Measurements from ENCODE around the gene KCNMA1.

KCNMA1 gene

GRCh38 chr10:76883596-76883995, 754.0 kb downstream of the KCNMA1 start:
- no peaks in the 10 kb centered on the region for H3K4me1 Mint-ChIP-seq (ENCODE audit: low read depth)
- DNase-seq (ENCODE audit: low spot score), result no peak
- no peak overlapping the region for H3K4me3 Mint-ChIP-seq
- no peaks in the 10 kb centered on the region for H3K27me3 Mint-ChIP-seq (ENCODE audit: low read depth)
- H3K27ac Mint-ChIP-seq, result no peak overlapping the region
- no peaks in the 10 kb centered on the region for H3K9me3 Mint-ChIP-seq
- no peaks in the 10 kb centered on the region for H3K36me3 Mint-ChIP-seq (ENCODE audit: low read depth)

GRCh38 chr10:76882796-76883195, 754.8 kb downstream of the KCNMA1 start:
- Mint-ChIP-seq H3K36me3 (ENCODE audit: low read depth) (no peaks in the 10 kb centered on the region), H3K27me3 (ENCODE audit: low read depth) (no peaks in the 10 kb centered on the region), H3K27ac (no peak overlapping the region), H3K9me3 (no peaks in the 10 kb centered on the region), H3K4me3 (no peak overlapping the region), H3K4me1 (ENCODE audit: low read depth) (no peaks in the 10 kb centered on the region)
- DNase-seq (ENCODE audit: low spot score), result no peak

DNA sequence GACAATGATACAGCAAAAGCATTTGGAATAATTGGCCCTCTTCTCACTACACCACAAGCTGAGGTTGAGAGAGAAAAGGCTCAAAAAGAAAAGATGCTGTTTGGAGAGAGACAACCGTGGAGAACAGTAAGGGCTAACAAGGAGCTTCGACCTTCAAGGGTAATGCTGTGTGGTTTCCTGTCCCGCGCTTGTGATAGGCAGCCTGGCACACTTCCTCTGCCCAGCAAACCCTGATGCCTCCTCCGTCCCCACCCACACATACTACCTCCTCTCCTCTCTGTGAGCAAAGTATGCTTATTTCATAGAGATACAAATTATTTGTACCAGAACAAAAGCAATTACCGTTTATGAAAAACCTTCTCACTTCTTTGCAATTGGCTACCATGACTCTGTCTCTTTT, 755.4 kb downstream of the KCNMA1 start:
- DNase-seq (ENCODE audit: low spot score), result no peak
- no peaks in the 10 kb centered on the region for H3K9me3 Mint-ChIP-seq
- H3K27me3 Mint-ChIP-seq (ENCODE audit: low read depth), result no peaks in the 10 kb centered on the region
- no peaks in the 10 kb centered on the region for H3K36me3 Mint-ChIP-seq (ENCODE audit: low read depth)
- H3K27ac Mint-ChIP-seq, result no peak overlapping the region
- H3K4me1 Mint-ChIP-seq (ENCODE audit: low read depth), result no peaks in the 10 kb centered on the region
- no peak overlapping the region for H3K4me3 Mint-ChIP-seq

- Mint-ChIP-seq H3K4me3 (no peak overlapping the region), H3K9me3 (no peaks in the 10 kb centered on the region), H3K36me3 (ENCODE audit: low read depth) (no peaks in the 10 kb centered on the region), H3K27ac (no peak overlapping the region), H3K27me3 (ENCODE audit: low read depth) (no peaks in the 10 kb centered on the region), H3K4me1 (ENCODE audit: low read depth) (no peaks in the 10 kb centered on the region)
- no peak for DNase-seq (ENCODE audit: low spot score)
These were observed 756.0 kb downstream of the KCNMA1 start for GRCh38 chr10:76881477-76882220.

GRCh38 chr10:76880931-76881330, 756.7 kb downstream of the KCNMA1 start:
- no peak overlapping the region for H3K27ac Mint-ChIP-seq
- no peaks in the 10 kb centered on the region for H3K9me3 Mint-ChIP-seq
- no peak for DNase-seq (ENCODE audit: low spot score)
- no peaks in the 10 kb centered on the region for H3K36me3 Mint-ChIP-seq (ENCODE audit: low read depth)
- no peaks in the 10 kb centered on the region for H3K27me3 Mint-ChIP-seq (ENCODE audit: low read depth)
- no peaks in the 10 kb centered on the region for H3K4me1 Mint-ChIP-seq (ENCODE audit: low read depth)
- no peak overlapping the region for H3K4me3 Mint-ChIP-seq

GRCh38 chr10:76879116-76879913, 758.3 kb downstream of the KCNMA1 start:
- H3K4me1 Mint-ChIP-seq (ENCODE audit: low read depth), result no peaks in the 10 kb centered on the region
- no peak overlapping the region for H3K27ac Mint-ChIP-seq
- H3K27me3 Mint-ChIP-seq (ENCODE audit: low read depth), result no peaks in the 10 kb centered on the region
- no peaks in the 10 kb centered on the region for H3K36me3 Mint-ChIP-seq (ENCODE audit: low read depth)
- H3K9me3 Mint-ChIP-seq, result no peaks in the 10 kb centered on the region
- H3K4me3 Mint-ChIP-seq, result no peak overlapping the region
- no peak for DNase-seq (ENCODE audit: low spot score)

- no peaks in the 10 kb centered on the region for H3K36me3 Mint-ChIP-seq (ENCODE audit: low read depth)
- DNase-seq (ENCODE audit: low spot score), result no peak
- no peaks in the 10 kb centered on the region for H3K9me3 Mint-ChIP-seq
- H3K27me3 Mint-ChIP-seq (ENCODE audit: low read depth), result no peaks in the 10 kb centered on the region
- H3K4me1 Mint-ChIP-seq (ENCODE audit: low read depth), result no peaks in the 10 kb centered on the region
- no peak overlapping the region for H3K4me3 Mint-ChIP-seq
- no peak overlapping the region for H3K27ac Mint-ChIP-seq
These were observed 759.1 kb downstream of the KCNMA1 start for GRCh38 chr10:76878514-76878913.

- H3K27me3 Mint-ChIP-seq (ENCODE audit: low read depth), result no peaks in the 10 kb centered on the region
- no peaks in the 10 kb centered on the region for H3K36me3 Mint-ChIP-seq (ENCODE audit: low read depth)
- H3K4me1 Mint-ChIP-seq (ENCODE audit: low read depth), result no peaks in the 10 kb centered on the region
- no peaks in the 10 kb centered on the region for H3K9me3 Mint-ChIP-seq
- H3K27ac Mint-ChIP-seq, result no peak overlapping the region
- no peak overlapping the region for H3K4me3 Mint-ChIP-seq
- DNase-seq (ENCODE audit: low spot score), result no peak
These were observed 762.7 kb downstream of the KCNMA1 start for GRCh38 chr10:76874896-76875295.

DNA sequence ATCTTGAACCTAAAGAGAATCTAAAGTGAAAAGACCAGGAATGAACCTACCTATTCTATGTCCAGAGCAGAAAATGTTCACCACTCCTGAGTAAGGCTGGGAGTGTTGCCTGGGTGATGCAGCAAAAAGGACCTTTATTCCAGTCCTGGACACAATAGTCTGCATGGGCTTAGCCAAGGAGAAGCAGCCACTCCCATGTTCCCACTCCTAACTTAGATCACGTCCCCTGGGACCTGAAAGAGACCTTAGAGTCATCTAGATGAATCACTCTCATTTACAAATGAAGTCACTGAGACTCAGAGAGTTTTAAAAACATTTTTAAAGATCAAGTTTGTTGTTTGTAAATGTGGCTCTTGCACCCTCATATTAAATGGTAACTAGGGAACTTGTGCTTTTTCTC, 763.4 kb downstream of the KCNMA1 start:
- H3K4me1 Mint-ChIP-seq (ENCODE audit: low read depth), result no peaks in the 10 kb centered on the region
- H3K9me3 Mint-ChIP-seq, result no peaks in the 10 kb centered on the region
- H3K36me3 Mint-ChIP-seq (ENCODE audit: low read depth), result no peaks in the 10 kb centered on the region
- no peak overlapping the region for H3K27ac Mint-ChIP-seq
- no peak for DNase-seq (ENCODE audit: low spot score)
- H3K4me3 Mint-ChIP-seq, result no peak overlapping the region
- no peaks in the 10 kb centered on the region for H3K27me3 Mint-ChIP-seq (ENCODE audit: low read depth)

DNA sequence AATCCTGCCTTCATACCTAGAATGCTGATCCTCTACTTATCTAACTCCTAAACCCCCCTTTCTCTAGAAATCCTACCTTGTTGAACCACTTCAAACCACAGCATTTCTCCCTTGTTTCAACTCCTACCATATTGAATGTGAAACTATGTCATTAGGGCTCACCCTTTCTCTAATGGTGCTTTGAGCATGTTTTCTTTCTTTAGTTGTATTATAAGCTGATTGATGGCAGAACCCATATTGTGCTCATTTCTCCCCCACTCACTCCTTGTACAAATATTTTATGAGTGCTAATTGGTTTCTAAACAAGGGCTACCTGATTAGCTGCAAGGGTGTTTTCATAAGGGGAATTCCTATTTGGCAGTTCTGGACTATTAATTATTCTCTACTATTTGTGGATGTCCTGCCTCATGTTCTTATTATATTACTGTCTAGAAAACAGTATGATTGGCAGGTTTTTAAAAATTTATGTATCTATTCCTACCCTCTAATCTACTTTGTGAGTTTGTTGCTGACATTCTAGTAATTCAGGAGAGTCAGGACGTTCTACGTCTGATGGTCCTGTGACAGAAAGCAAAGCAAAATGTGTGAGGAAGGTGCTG, 765.8 kb downstream of the KCNMA1 start:
- H3K27me3 Mint-ChIP-seq (ENCODE audit: low read depth), result no peaks in the 10 kb centered on the region
- no peak for DNase-seq (ENCODE audit: low spot score)
- H3K4me1 Mint-ChIP-seq (ENCODE audit: low read depth), result no peaks in the 10 kb centered on the region
- H3K9me3 Mint-ChIP-seq, result no peaks in the 10 kb centered on the region
- no peak overlapping the region for H3K27ac Mint-ChIP-seq
- no peak overlapping the region for H3K4me3 Mint-ChIP-seq
- H3K36me3 Mint-ChIP-seq (ENCODE audit: low read depth), result no peaks in the 10 kb centered on the region

DNA sequence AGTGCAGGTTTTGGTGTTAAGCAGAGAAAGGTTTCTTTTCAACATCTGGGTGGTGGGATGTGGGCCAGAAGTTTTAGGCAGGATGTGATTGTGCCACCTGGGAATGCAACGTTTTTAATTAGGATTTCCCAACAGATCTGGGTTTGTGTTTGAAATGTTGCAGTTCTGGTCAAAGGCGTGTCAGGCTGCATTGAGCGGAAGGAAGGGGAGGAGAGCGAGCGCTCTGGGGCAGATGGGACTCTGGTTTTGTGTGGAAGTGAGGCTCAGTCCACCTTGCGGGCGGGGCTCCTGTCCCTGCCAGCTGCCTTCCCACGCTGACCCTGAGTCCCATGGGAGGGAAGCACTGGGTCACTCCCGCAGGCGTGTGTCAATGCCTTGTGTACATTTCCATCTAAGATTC, 767.7 kb downstream of the KCNMA1 start:
- Mint-ChIP-seq H3K9me3 (no peaks in the 10 kb centered on the region), H3K4me1 (ENCODE audit: low read depth) (no peaks in the 10 kb centered on the region), H3K27ac (no peak overlapping the region), H3K4me3 (no peak overlapping the region), H3K36me3 (ENCODE audit: low read depth) (no peaks in the 10 kb centered on the region), H3K27me3 (ENCODE audit: low read depth) (no peaks in the 10 kb centered on the region)
- no peak for DNase-seq (ENCODE audit: low spot score)

GRCh38 chr10:76868098-76868977, 769.3 kb downstream of the KCNMA1 start:
- H3K27ac Mint-ChIP-seq, result no peak overlapping the region
- no peak overlapping the region for H3K4me3 Mint-ChIP-seq
- no peak for DNase-seq (ENCODE audit: low spot score)
- no peaks in the 10 kb centered on the region for H3K9me3 Mint-ChIP-seq
- no peaks in the 10 kb centered on the region for H3K4me1 Mint-ChIP-seq (ENCODE audit: low read depth)
- H3K36me3 Mint-ChIP-seq (ENCODE audit: low read depth), result no peaks in the 10 kb centered on the region
- H3K27me3 Mint-ChIP-seq (ENCODE audit: low read depth), result no peaks in the 10 kb centered on the region

DNA sequence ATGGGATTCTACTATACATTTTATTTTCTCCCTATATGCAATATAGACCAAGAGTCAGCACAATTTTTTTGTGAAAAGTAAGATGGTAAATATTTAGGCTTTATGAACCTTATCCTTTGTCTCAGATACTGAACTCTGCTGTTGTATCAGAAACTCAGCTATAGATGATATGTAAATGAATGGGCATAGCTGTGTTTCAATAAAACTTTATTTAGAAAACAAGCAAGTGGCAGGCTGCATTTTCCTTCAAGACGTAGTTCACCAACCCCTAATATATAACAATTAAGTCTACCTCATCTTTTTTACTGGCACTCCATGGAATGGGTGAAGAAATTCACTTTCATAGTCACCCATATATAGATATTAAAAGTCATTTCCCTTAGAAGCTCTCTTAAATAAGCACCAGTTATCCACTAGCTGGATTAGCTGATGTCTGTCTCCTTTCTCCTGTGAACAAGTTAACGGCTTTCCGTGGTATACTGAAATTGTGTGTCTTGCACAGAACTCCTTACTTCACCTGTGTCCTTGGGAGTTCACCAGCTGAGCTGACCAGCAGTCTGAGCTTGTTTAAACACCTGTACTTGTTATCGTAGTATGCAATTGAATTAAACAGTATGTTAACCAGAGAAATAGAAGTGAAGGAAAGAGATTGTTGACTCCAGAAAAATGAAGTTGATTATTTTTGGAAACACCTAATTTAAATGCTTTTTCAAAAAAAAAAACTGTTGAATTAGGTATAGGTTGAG, 770.6 kb downstream of the KCNMA1 start:
- DNase-seq (ENCODE audit: low spot score), result no peak
- H3K27me3 Mint-ChIP-seq (ENCODE audit: low read depth), result no peaks in the 10 kb centered on the region
- no peak overlapping the region for H3K27ac Mint-ChIP-seq
- no peaks in the 10 kb centered on the region for H3K36me3 Mint-ChIP-seq (ENCODE audit: low read depth)
- no peaks in the 10 kb centered on the region for H3K9me3 Mint-ChIP-seq
- no peaks in the 10 kb centered on the region for H3K4me1 Mint-ChIP-seq (ENCODE audit: low read depth)
- no peak overlapping the region for H3K4me3 Mint-ChIP-seq

Data from T-helper 2 cell treated with Interferon-gamma antibody and Interleukin-4, amounts not matched to agents 5 μg/mL and 100 μg/mL, for 36 hours (primary cell).